Measurements from ENCODE around the gene ANKFN1.
"Not testable (repeated sequence)": the region's sequence is repeated elsewhere in the genome, so short reads cannot be mapped to it uniquely, and the experiment has no call there.

Gene ANKFN1

GRCh38 chr17:56359518-56359917 is 206.2 kb downstream of the ANKFN1 start:
- no peak for DNase-seq

DNA sequence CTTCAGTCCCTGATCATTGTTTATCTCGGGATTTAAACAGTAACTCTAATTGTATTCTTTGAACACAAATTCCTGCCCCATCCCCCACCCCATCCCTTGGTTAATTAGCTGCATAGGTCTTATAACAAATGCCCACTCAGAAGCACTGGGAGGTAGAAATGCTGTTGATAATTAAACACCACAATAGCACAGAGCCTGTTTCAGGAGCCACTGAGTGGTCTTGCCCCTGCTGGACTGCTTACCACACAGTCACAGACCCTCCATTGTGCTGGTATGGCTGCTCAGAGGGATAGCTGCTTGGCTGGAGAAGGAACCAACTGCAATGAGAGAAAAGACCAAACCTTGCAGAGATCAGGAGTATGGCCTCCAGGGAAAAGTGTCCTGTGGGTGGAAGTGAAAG is 214.1 kb downstream of the ANKFN1 start:
- DNase-seq, result no peak

DNA sequence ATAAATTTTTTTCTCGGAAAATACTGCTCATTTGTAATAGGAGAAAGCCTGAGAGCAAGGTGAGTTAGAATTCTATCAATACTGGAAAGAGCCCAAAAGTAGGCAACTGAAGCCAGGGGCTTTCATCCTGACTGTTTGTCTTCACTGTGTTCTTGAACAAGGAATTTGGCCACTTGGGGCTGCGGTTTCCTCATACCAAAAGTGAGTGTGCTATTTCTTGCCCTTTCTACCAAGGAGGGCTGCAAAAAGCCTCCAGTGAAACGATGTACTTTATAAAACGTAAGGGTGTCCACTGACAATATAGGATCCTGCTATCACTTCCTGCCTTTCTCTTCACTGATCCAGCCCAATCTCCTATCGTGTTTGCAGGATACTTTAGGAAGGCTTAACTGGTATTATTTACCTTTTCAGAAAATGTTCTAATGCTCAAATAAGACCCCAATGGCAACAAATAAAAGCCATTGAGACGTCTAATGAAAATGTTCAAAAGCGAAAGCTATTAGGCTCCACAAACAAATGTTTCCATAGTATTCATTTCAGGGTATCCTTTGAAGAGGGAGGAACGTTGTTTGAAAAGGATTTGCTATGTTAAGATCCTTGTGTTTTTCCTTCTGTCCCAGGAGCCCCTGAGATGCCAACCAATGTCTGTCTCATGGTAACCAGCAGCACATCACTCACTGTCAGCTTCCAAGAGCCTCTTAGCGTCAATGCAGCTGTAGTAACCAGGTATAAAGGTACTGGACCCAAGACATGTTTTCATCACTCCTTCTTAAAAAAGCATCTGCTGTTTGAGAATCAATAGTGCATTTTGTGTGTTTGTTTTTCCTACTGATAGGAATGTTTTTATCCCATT is 220.9 kb downstream of the ANKFN1 start:
- no peak for DNase-seq

DNA sequence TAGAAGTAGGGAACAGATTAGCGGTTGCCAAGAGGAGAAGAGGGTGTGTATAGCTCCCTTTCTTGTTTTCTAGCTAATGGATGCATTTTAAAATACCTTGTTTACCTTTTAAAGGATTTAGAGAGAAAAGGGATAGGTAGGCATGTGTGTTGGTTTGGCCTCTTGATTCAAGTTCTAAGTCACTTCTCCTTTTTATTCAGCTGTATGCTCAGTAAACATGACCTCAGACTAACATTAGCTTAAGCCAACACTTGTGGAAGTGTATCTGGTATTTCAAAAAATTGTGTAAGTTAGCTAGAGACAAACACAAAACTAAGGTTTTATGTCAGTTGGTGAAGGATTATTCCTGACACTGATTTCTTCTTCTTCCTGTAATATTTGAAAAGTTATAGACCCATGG is 236.1 kb downstream of the ANKFN1 start:
- DNase-seq, result no peak

- no peak for DNase-seq
Observed at GRCh38 chr17:56392321-56392720, 239.0 kb downstream of the ANKFN1 start.

DNA sequence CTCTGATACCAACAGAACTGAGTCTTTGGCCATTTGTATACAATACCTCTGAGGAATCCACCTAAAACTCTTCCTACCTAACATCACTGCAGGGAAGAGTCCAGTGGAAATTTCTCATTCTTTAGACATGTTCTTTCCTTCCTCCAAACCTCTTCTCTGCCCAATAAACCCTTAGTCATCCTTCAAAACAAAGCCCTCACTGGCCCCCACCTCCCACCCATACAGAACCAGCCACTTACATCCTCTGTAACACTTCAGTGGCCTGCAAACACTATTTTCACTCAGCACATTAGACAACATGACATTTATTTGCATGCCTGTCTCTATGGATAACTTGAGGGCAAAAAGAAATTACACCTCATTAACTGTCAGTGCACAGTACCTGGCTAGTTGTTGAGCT is 239.9 kb downstream of the ANKFN1 start:
- DNase-seq, result no peak

- DNase-seq, result no peak
Observed at GRCh38 chr17:56395787-56396186, 242.5 kb downstream of the ANKFN1 start.

DNA sequence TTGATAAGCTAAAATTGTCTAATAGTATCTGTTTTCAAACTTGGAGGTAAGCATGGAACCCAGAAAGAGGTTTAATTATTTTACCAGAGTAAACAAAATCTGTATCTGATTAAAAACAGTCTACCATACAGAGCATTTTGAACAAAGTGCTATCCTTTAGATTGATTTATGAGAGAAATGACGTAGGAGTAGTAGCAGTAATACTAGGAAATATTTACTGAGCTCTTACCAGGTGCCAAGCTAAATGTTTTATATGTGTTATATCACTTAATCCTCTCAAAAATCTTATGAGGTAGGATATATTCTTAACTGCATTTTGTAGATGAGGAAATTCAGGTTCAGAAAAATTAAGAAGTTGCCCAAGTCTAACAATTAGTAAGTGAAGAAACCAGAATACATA is 253.8 kb downstream of the ANKFN1 start:
- DNase-seq, result no peak

DNA sequence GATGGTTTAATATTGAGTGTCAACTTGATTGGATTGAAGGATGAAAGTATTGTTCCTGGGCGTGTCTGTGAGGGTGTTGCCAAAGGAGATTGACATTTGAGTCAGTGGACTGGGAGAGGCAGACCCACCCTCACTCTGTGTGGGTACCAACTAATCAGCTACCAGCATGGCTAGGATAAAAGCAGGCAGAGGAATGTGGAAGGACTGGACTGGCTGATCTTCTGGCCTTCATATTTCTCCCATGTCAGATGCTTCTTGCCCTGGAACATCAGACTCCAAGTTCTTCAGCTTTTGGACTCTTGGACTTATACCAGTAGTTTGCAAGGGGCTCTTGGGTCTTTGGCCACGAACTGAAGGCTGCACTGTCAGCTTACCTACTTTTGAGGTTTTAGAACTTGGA is 259.1 kb downstream of the ANKFN1 start:
- DNase-seq, result not testable (repeated sequence)

DNA sequence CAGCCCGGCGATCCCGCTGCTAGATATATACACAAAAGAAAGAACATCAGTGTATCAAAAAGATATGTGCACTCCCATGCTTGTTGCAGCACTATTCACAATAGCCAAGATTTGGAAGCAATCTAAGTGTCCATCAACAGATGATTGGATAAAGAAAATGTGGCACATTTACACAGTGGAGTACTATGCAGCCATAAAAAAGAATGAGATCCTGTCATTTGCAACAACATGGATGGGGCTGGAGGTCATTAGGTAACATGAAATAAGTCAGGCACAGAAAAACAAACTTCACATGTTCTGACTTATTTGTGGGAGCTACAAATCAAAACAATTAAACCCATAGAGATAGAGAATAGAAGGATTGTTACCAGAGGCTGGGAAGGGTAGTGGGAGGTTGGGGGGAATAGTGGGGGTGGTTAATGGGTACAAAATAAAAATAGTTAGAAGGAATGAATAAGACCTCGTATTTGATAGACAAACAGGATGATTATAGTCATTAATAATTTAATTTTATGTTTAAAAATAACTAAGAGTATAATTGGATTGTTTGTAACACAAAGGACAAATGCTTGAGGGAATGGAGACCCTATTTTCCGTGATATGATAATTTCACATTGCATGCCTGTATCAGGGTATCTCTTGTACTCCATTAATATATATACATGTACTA is 263.5 kb downstream of the ANKFN1 start:
- DNase-seq, result no peak

DNA sequence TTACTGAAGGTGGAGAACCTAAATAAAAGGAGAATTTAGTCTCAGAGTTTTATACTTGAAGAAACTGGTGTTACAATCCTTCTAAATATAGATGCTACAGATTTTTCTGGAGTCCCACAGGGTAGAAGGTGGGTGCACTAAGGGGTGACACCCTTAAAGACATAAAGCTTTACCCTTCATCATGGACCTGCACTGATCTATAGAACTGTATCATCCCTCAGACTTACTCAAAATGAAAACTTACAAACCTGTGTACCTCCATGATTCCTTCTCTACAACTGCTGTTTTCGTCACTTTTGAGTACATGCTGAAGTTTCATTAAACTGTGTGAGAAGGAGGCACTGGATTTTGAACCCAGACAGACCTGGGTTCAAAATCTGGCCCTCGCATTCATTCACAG is 270.7 kb downstream of the ANKFN1 start:
- DNase-seq, result no peak

DNA sequence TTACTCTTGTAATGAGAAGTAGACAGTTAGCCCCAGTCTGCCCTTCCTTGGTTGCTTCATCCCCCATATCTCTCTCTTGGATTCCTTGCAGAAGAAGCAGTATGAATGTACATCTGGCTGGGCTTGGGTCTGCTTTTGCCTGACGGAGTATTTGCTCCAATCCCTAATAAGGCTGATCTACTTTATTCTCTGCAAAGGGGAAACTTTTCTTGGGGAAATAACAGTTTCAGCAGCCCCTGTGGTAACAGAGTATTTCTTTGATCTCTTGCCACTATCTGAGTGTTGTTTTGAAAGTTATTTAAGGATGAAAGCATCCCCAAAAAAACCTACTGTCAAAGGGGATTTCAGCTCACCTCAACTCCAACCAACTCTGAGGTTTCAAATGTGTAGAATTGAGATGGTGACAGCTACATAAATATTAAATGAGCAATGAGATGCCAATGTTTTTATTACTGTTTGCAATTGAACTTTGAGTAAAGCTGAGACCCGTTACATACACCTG is 271.3 kb downstream of the ANKFN1 start:
- DNase-seq, result no peak

GRCh38 chr17:56425483-56425882 is 272.2 kb downstream of the ANKFN1 start:
- no peak for DNase-seq

DNA sequence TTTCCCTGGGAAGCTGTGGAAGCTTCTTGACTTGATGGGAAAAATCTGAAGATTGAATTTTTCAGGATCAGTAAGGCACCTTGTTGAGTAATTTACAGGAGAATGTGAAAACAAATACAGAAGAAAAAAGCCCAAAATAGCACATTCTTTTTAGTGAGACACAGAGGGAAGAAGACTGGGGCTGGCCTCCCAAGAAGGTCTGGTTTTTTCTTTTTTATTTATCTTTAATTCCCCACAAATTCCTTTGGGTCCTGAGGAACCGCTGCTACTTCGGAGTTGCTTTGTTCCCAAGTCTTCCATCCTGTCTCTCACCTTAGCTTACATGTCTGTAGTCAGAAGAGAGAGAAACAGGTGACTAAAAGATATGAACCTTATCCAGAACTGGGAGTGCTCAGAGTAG is 273.6 kb downstream of the ANKFN1 start:
- DNase-seq, result no peak

DNA sequence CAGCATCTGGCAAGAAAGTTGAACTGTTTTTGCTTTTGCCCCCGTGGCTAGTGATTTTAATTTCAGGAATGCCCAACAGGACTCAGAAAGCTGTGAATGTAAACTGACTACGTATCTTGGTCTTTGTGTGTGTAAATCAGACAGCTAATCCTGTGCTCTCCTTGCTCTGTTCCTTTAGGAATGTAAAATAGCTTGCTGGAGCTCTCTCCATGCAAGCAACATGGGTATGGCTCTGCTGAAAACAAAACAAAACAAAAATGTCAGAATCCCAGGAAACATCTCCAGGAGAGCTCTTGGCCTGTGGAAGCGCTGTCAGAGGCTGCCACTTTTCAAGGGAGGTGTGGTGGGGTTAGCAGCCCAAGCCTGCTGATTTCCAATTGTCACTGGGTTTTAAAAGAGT is 278.5 kb downstream of the ANKFN1 start:
- DNase-seq, result no peak

DNA sequence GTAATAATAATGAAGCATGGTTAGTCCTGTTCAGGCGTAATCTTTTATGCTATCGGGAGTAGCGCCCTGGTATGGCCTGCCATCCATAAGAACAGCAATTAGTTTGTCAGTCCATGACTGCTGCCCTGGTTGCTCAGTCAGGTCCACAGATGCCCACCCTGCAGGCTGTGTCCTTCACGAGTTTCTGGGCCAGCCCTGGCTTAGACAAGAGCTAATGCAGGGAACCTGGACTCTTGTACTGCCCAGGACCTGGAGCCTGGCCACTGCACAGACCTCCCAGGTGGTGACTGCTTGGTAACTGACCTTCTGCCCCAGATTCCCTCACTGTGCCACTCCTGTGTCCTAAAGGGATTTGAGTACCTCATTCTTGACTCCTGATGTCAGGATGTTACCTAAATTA is 279.2 kb downstream of the ANKFN1 start:
- no peak for DNase-seq

- DNase-seq, result no peak
Observed at GRCh38 chr17:56434610-56435009, 281.3 kb downstream of the ANKFN1 start.

DNA sequence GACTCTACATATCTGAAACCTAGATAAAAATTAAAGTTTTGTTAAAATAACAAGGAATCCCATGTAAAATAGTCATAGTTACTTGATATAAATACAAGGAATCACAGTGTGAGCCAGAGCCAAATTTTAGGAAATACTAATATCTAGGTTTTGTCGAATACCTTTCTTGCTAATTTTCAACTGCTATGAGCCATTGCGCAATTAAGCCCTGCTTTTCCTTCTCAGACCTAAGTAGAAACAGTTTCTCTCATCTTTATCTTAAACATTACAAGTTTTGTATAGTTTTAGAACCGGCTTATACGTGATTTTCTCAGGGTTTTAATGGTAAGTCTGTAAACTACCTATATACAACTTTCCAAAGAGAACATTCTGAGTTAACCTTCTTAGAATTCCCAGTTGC is 282.9 kb downstream of the ANKFN1 start:
- no peak for DNase-seq

DNA sequence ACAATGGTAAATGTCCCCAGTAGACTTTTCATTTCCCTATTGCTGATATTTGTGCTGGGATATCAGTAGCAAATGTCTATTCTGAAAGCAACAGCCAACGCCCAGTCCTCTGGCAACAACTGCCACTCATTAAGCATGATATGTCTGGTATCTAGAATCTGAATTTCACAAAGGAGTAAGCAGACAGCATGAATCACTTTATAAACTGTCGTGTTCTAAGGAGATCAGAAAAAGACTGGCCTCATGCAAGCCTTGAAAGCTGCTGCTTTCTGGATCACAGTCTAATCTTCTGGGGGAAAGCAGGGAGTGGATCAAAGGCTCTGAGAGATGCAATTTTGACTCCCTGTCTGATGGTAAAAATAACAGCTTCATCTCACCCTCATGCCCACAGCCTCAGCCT is 287.1 kb downstream of the ANKFN1 start:
- DNase-seq, result no peak

GRCh38 chr17:56441308-56441707 is 288.0 kb downstream of the ANKFN1 start:
- no peak for DNase-seq

DNA sequence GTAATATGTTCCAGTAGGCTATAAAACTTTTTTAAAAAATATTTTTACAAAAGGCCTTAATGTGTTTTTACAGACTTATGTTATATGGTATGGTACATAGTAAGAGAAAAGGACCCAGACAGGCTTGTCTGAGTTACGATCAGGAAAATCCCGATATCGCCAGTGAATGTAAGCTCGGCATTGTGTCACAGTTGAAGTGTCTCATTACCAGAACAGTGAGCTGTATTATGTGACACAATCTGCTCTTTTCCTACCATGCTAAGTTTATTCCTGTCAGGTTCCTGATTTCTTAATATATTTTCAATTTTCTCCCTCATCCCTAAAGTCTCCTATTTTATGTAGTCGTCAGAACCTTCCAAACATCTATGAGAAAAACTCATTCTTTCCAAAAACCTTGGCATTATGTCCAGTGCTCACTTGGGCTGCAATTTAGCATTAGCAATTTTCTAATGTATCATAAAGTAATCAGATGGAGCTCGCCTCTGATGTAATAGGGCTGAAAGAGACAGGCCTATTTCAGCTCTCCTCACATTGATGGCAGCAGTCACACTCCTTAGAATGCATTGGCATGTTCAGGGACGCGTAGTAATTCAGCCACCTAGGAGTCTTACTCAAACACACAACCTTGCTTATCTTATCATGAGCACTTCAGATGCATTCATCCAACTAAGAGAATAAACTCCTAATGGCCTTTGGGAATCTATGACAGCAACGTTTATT is 292.6 kb downstream of the ANKFN1 start:
- DNase-seq, result no peak

GRCh38 chr17:56447171-56447570 is 293.9 kb downstream of the ANKFN1 start:
- DNase-seq, result no peak

- no peak for DNase-seq
Observed at GRCh38 chr17:56448371-56448770, 295.1 kb downstream of the ANKFN1 start.

GRCh38 chr17:56449176-56449575 is 295.9 kb downstream of the ANKFN1 start:
- DNase-seq, result no peak
